Activated T-helper 1 cell treated with anti-CD3 and anti-CD28 coated beads, Interleukin-2, amount 50 U/mL, for 16 hours (primary cell): ENCODE measurements around the gene DAPK1.

Experiments
- DNase-seq, 2 donors: peaks; one replicate each; pipeline ENCODE4 v3.0.0-alpha.2; 2020; ENCODE audit warnings: low read depth in 1 of 2, low spot score in 1 of 2

The DAPK1 gene

GRCh38 chr9:87683751-87684626 lies 186.3 kb downstream of the DAPK1 start:
- DNase-seq, result no peak

GRCh38 chr9:87684627-87685219 lies 187.1 kb downstream of the DAPK1 start:
- no peak for DNase-seq

- DNase-seq, result no peak
Measured at GRCh38 chr9:87685441-87685840, 187.8 kb downstream of the DAPK1 start.

- no peak for DNase-seq
Measured at GRCh38 chr9:87685871-87686519, 188.3 kb downstream of the DAPK1 start.

- no peak for DNase-seq
Measured at GRCh38 chr9:87686520-87687090, 188.9 kb downstream of the DAPK1 start.

- DNase-seq, result no peak
Measured at GRCh38 chr9:87687207-87687606, 189.5 kb downstream of the DAPK1 start.

GRCh38 chr9:87694236-87694755 lies 196.6 kb downstream of the DAPK1 start:
- no peak for DNase-seq

GRCh38 chr9:87695523-87695922 lies 197.9 kb downstream of the DAPK1 start:
- DNase-seq, result no peak

- no peak for DNase-seq
Measured at GRCh38 chr9:87696641-87697040, 199.0 kb downstream of the DAPK1 start.

GRCh38 chr9:87698069-87698809 lies 200.6 kb downstream of the DAPK1 start:
- no peak for DNase-seq

- no peak for DNase-seq
Measured at GRCh38 chr9:87699835-87700234, 202.2 kb downstream of the DAPK1 start.

- DNase-seq, result no peak
Measured at GRCh38 chr9:87701491-87701890, 203.8 kb downstream of the DAPK1 start.

GRCh38 chr9:87701931-87702421 lies 204.3 kb downstream of the DAPK1 start:
- DNase-seq, result no peak

- no peak for DNase-seq
Measured at GRCh38 chr9:87702921-87703320, 205.3 kb downstream of the DAPK1 start.

GRCh38 chr9:87703636-87704276 lies 206.1 kb downstream of the DAPK1 start:
- no peak for DNase-seq

GRCh38 chr9:87704342-87704741 lies 206.7 kb downstream of the DAPK1 start:
- DNase-seq, result no peak

- no peak for DNase-seq
Measured at GRCh38 chr9:87706066-87706739, 208.5 kb downstream of the DAPK1 start.

GRCh38 chr9:87707805-87708506 lies 210.3 kb downstream of the DAPK1 start:
- DNase-seq, result no peak

GRCh38 chr9:87708546-87708945 lies 210.9 kb downstream of the DAPK1 start:
- DNase-seq, result no peak
